GM03348 (cell line): ENCODE measurements around the gene FXYD2.
"Not testable (repeated sequence)": the region's sequence is repeated elsewhere in the genome, so short reads cannot be mapped to it uniquely, and the experiment has no call there.

Experiments used
- DNase-seq: peaks from one replicate; pipeline ENCODE4 v3.0.0; 2012; ENCODE audit warnings: low spot score

FXYD2 gene

DNA sequence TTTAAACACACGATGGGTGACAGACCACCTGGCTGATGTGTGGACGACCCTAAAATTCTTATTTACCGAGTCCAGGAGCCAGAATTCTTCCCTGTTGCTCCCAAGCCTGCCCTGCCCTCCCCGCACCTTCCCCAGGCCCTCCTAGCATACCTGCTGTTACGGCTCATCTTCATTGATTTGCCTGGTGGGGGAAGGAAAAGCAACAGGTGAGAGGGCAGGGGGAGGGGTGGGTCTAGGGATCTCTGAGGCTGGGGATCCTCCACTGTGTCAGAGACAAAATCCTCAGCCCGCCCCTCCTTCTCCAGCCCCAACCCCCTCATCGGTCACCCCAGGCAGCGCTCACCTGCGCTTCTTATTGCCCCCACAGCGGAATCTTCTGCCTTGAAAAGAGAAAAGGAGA lies 4.0 kb downstream of the FXYD2 start:
- no peak for DNase-seq

DNA sequence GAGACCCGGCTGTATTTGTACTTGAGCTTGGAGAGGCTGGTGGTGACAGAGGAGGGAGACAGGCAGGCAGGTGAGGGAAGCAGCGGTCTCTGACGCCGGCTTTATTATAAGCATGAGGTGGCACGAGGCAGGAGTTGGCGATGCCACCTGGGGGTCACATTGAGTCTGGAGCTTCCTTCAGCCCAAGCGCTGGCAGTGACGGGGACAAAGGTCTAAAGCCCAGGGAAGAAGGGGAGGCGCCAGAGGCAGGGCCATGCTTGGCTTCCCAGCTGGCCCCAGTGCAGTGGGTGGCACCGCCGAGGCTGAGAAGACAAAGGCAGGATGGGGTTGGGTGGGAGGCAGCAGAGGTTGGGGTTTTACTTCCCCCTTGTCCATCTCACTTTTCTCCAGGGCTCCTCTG lies 4.5 kb downstream of the FXYD2 start:
- DNase-seq, result no peak

DNA sequence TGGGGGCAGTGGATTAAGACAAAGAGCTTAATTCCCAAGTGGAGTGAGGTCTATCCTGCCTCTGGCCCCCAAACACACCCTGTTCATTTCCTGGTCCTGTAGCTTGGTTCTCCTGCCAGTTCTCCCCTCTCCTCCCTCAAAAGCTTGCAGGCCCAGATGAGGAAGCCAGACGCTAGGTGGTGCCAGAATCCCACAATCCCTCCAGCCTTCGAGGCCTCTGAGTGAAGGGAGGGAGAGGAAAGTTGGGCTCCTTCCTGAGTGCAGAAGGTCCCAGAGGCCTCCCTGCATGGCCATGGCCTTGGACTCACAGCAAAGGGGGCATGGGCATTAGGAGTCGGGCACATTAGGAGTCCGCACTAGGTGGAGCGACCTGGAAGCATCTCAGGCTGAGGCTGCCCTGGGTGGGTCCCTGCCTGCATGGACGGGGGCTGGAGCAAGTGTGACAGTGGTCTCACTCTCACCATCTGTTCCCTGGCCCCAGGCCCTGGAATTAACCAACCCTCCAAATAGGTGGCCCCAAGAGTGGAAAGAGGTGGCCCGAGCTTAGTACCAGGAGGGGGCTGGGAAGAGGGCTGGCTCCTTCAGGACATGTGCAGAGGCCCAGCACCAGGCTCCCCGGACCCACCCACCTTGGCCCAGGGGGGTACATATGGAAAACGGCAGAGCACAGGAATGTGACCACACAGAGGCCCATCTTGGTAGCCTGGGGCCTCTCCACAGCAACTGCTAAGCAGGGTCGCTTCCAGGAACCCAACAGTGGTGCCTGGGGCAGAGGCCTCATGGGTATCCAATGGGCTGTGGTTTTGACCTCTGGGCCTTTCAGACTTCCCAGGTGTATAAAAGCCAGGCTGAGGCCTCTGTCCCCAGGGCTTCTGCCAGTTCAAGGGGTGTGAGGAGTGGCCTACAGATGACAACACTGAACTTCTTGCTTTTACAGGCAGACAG lies 5.2 kb downstream of the FXYD2 start:
- DNase-seq, result peak; percentile 72

- DNase-seq, result no peak
These were observed 6.3 kb downstream of the FXYD2 start for GRCh38 chr11:117818041-117818873.

DNA sequence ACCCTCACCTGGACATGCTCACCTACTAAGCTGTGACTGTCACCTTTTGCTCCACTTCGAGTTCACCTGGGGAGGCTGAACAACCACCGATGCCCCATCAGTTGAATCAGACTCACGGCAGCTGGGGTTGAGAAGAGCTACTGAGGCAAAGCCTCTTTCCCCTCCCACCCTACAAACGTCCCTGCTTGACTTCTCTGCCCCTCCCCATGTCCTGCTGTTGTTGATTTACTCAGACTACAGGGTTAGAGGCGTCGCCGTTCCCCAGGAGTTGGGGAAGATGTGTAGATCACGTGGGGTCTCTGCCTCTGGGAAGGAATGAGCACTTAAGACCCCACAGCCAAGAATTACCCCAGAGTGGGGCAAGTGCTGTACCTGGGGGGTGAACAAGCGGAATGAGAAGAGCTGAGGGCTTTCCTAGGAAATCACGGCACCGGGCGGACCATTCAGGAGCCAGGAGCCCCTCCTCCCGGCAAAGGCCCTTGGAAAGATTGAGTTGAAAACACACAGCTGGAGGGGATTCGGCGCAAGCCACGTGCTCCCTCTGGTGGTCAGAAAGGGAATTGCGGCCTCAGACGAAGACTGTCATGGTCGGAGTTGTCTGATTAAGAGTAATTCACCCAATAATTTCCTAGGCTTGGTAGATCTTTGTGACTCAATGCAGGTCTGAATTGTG lies 7.0 kb downstream of the FXYD2 start:
- DNase-seq, result peak; percentile 88

GRCh38 chr11:117816846-117817367 lies 7.6 kb downstream of the FXYD2 start:
- DNase-seq, result no peak

DNA sequence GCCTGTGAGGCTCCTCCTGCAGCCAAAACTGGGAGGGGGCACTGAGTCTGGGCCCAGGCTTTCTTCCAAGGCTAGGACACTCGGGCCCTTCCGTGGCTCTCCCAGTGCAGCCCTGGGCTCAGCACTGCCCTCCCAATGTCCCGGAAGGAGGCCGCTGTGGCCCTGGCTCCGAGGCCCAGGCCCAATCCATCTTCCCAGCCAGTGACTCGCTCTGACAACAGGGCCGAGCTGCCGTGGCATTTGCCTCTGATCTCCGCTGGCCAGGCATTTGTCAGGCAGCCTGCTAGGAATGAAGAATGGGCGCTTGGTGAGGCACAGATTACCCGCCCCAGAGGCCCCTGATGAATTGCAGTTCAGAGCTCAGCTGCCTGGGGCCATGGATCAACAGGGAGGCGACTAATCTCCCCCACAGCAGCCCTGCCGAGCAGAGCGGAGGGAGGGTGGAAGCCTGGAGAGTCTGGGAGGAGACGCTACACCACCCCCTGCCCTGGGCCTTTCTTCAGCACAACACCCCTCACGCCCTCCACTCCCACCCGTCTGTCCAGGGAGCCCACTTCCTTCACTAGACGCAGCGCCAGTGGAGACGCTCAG lies 8.3 kb downstream of the FXYD2 start:
- DNase-seq, result peak; percentile 42

- no peak for DNase-seq
These were observed 9.2 kb downstream of the FXYD2 start for GRCh38 chr11:117815262-117815803.

GRCh38 chr11:117814766-117815261 lies 9.7 kb downstream of the FXYD2 start:
- DNase-seq, result no peak

DNA sequence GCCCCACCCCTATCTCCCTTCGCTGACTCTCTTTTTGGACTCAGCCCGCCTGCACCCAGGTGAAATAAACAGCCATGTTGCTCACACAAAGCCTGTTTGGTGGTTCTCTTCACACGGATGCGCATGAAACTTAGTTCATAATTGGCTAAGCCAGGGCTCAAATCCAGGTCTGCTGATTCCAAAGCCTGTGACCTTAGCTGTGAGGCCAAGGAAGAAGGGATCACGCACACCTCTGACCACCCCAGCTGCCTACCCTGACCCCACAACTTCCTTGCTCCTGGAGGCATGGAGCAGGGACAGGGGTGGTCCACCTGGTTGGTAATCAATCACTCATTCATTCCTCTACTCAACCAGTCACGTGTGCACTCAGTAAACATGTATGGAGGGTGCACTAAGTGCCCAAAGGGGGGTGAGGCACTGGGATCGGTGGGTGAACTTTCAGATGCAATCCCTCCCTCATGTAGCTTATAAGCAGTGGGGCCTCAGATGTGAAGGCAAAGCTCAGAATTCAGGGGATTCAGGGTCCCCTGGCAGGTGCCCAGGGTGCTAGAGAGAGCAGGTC lies 10.3 kb downstream of the FXYD2 start:
- DNase-seq, result no peak

DNA sequence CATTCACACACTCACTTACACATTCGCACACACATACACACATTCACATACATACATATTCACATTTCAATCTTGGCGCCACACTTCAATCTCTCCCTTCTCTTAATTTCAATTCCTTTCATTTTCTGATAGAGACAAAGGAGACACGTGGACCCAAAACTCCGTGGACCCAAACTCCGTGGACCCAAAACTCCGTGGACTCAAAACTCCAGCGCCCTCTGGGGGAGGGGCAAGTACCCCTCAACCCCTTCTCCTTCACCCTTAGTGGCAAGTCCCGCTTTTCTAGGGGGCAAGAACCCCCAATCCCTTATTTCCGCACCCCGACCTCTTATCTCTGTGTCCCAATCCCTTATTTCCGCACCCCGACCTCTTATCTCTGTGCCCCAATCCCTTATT lies 14.5 kb downstream of the FXYD2 start:
- not testable (repeated sequence) for DNase-seq

DNA sequence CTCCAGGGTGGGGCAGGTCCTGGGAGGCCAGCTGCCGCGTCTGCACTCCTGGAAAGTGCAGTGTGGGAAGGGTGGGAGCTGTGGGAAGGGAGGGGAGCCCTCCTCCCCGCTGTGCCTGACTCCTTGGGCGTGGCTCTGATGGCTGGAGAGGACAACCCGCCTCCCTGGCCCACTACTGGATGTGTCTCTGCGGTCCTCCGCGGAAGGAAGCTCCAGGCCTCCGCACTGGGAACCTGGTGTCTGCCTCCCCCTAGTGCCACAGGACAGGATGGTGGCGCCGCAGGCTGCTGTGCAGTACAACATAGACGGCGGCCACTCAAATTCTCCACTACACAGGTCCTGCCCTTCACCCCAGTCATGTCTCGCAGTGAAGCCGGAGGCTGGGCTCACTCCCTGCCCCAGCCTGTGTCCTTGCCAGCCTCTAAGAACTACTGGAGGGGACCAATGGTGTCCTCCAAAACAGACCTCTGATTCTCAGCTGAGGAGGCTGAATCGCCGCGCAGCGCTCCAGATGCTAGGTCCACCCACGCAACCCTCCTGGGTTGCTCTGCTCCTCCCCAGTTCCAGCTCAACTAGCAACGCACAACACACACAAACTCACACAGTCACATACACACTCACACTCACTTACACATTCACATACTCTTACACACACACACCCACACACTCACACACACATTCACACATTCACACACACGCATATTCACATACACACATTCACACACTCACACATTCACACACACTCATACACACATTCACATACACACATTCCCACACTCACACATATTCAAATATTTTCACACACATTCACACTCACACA lies 15.1 kb downstream of the FXYD2 start:
- DNase-seq, result peak; percentile 69

DNA sequence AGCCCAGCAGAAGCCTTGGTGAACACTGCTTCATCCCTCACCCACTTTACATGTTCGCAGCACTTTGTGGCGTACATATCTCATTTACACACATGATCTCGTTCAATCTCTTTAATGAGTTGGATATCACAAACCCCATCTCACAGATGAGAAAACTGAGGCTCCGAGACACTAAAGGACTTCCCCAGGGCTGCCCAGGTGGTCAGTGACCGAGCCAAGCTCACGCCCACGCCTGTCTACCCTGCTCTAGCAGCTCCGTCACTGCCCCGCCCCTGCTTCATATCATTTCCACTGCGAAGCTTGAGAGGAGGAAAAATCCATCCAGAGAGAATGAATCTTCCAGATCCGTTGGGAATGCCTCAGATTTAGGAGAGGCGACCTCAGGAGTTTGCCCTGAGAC lies 15.8 kb downstream of the FXYD2 start:
- DNase-seq, result no peak

- DNase-seq, result peak; percentile 86
These were observed 16.8 kb downstream of the FXYD2 start for GRCh38 chr11:117807482-117808327.

DNA sequence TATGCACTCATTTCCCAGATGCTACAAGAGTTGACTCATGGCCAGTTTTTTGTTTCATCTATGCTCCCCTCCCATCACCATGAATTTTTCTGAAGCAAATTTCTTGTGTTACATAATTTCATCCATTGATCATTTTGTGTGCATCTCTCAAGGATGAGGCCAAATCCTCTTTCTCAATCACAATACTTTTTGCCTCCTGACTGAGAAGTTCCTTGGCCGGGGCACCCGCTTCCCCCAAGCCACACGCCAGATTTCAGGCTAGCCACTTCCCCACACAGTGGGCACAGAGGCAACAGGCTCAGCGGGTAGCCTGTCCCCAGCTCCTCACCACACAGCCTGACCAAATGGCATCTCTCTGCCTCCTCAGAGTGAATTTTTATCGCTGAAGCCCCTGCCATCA lies 17.7 kb downstream of the FXYD2 start:
- DNase-seq, result no peak

DNA sequence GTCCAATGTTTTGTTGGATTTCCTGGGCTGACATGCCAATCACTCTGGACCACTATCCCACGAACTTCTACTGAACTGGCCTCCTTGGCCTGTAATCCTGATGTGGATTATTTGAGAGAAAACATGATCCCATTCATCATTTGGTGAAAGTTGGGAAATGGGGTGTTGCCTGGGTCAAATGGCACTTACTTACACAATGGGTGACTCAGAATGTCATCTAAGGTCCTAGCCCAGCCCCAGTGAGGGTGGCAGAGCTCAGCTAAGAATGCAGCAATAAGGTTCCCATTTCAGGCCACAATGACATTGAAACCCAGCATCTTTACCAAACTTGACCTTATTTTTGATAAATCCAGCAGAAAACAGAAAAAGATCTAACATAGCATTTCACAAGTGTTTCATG lies 19.5 kb downstream of the FXYD2 start:
- no peak for DNase-seq

- DNase-seq, result no peak
These were observed 20.6 kb downstream of the FXYD2 start for GRCh38 chr11:117803896-117804295.

DNA sequence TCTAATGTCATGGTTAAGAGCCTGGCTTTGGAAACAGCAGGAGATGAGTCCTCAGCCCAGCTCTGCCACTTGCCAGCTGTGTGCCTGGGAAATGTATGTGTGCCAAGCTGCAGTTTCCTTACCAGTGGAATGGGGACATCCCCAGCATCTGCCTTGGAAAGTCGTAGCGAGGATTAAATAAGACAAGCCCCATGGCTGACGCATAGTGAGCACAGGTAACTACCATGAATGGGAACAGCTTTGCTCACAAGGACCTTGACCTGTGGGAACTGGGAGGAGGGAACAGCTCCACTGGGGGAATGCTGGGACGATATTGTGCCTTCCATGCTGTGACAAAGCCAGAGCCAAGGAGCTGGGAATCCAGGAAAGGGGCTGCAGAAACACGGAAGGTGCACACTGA lies 24.9 kb downstream of the FXYD2 start:
- DNase-seq, result no peak

GRCh38 chr11:117796872-117797529 lies 27.5 kb downstream of the FXYD2 start, which contains the start of gene DSCAML1:
DSCAML1 (minus strand) TSS chr11:117797216; CDS start chr11:117797079, 137 bp downstream.
- DNase-seq, result peak; percentile 31
